HepG2 (cell line): Measurements from ENCODE around the gene MIER2.

ENCODE experiments used
- CTCF ChIP-seq: sonication (generic); formaldehyde crosslinking; IDR thresholded peaks from 2 replicates; pipeline ENCODE4 v1.5.0; 2020; ENCODE audit warnings: mild to moderate bottlenecking, missing genetic modification reagents, moderate library complexity
- IKZF1 ChIP-seq: fragments of 450-650 bp; IDR thresholded peaks from 2 replicates; pipeline ENCODE4 v1.7.1; 2016
- IRF2 ChIP-seq: IDR thresholded peaks from 2 replicates; pipeline ENCODE4 v1.6.1; 2018; ENCODE audit warnings: missing genetic modification reagents, missing compliant biosample characterization
- NCOR1 ChIP-seq: fragments of 200-600 bp; sonication (generic); IDR thresholded peaks from 2 replicates; pipeline ENCODE4 v1.7.0; 2017; ENCODE audit warnings: antibody characterized with exemption, low read length, borderline replicate concordance
- POLR2A ChIP-seq, 2 experiments: IDR thresholded peaks; 2 replicates each; pipeline ENCODE4 v1.6.1; 2011; ENCODE audit warnings: low read depth in 2 of 2, low read length in 2 of 2, mild to moderate bottlenecking in 1 of 2, moderate library complexity in 1 of 2; ENCODE audit not compliant: insufficient read depth in 1 of 2
- RAD21 ChIP-seq: fragments of 450-650 bp; formaldehyde crosslinking; IDR thresholded peaks from 2 replicates; pipeline ENCODE4 v1.5.0; 2020; ENCODE audit warnings: mild to moderate bottlenecking
- ZNF274 ChIP-seq: sonication (generic); formaldehyde crosslinking; IDR thresholded peaks from 2 replicates; pipeline ENCODE4 v1.5.1; 2020; ENCODE audit warnings: mild to moderate bottlenecking, missing genetic modification reagents
- ZNF510 ChIP-seq: sonication (generic); formaldehyde crosslinking; IDR thresholded peaks from 2 replicates; pipeline ENCODE4 v1.4.0; 2020; ENCODE audit warnings: low read depth, mild to moderate bottlenecking, missing genetic modification reagents
- ZNF777 ChIP-seq: sonication (generic); formaldehyde crosslinking; IDR thresholded peaks from 2 replicates; pipeline ENCODE4 v1.4.0; 2020; ENCODE audit warnings: missing genetic modification reagents

- TF ChIP-seq ZNF777 (CRISPR knock-in tag) (no peak), IRF2 (CRISPR knock-in tag) (no peak), RAD21 (CRISPR knock-in tag) (no peak), IKZF1 (no peak), POLR2A (IDR thresholded peaks at IDR 0.05; ENCODE audit: insufficient read depth in 1 of 2, low read depth in 2 of 2, low read length in 2 of 2) (no peak), ZNF510 (CRISPR knock-in tag) (no peak), NCOR1 (no peak), ZNF274 (CRISPR knock-in tag) (no peak), CTCF (CRISPR knock-in tag) (no peak)
Observed at GRCh38 chr19:277581-278165, 66.9 kb downstream of the MIER2 start.
